ENCODE measurements around the gene CCNT1.

DNA sequence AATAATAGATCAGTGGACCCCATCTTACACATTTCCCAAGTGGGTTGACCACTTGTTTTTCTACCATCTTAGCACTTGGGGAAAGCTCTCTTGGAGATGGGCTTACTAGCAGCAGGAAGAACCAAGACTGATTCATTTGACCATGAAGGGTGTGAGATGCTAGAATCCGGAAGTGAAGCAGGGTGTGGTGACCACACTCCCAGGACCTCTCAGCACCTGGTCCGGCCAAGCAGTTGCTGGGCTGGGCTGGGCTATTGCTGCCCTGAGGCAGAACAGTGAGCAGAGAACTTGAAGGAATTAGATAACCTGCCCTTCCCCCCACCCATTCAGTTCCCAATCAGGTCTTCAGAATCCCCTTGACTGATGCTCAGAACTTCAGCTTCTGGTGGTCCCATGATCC lies 48.0 kb upstream of the CCNT1 start:
- TF ChIP-seq GATA3 (IDR thresholded peaks at IDR 0.05; ENCODE audit: low read depth, low read length) (no peak), GATA2 (IDR thresholded peaks at IDR 0.05; ENCODE audit: low read depth, low read length) (no peak)
